H9 (cell line): ENCODE results near the gene CC2D1A. TPM values are rescaled to one million over a fixed set of nuclear protein-coding genes. Genes with fewer than 3 reads are reported as not detected.

Experiments used
- DNase-seq: peaks from one replicate; pipeline ENCODE4 v3.0.0-alpha.2; 2017
- H2AFZ ChIP-seq: one replicate; pipeline ENCODE4 v1.6.1; 2013; ENCODE audit warnings: mild to moderate bottlenecking, low read length, control low read depth, moderate library complexity
- H2AK5ac ChIP-seq: 2 replicates; pipeline ENCODE4 v1.6.1; 2013; ENCODE audit warnings: low read length, control low read depth, mixed read lengths; ENCODE audit not compliant: insufficient read length
- H2BK120ac ChIP-seq: one replicate; pipeline ENCODE4 v1.6.1; 2013; ENCODE audit warnings: low read depth, mild to moderate bottlenecking, low read length, control low read depth, inconsistent platforms; ENCODE audit not compliant: poor library complexity, severe bottlenecking
- H2BK12ac ChIP-seq: 2 replicates; pipeline ENCODE4 v1.6.1; 2013; ENCODE audit warnings: low read length, control low read depth, mixed read lengths, low read depth; ENCODE audit not compliant: insufficient read length
- H2BK15ac ChIP-seq: 2 replicates; pipeline ENCODE4 v1.6.1; 2013; ENCODE audit warnings: low read depth, low read length, control low read depth
- H2BK20ac ChIP-seq: one replicate; pipeline ENCODE4 v1.6.1; 2013; ENCODE audit warnings: low read depth, mild to moderate bottlenecking, low read length, control low read depth, inconsistent platforms; ENCODE audit not compliant: poor library complexity, severe bottlenecking
- H2BK5ac ChIP-seq: 2 replicates; pipeline ENCODE4 v1.6.1; 2013; ENCODE audit warnings: low read length, control low read depth, mixed read lengths; ENCODE audit not compliant: insufficient read length
- H3K14ac ChIP-seq: 2 replicates; pipeline ENCODE4 v1.6.1; 2013; ENCODE audit warnings: low read length, control low read depth; ENCODE audit not compliant: insufficient read depth
- H3K18ac ChIP-seq: 2 replicates; pipeline ENCODE4 v1.6.1; 2013; ENCODE audit warnings: low read depth, mild to moderate bottlenecking, mixed read lengths, low read length, control low read depth; ENCODE audit not compliant: insufficient read length
- H3K23ac ChIP-seq: 2 replicates; pipeline ENCODE4 v1.6.1; 2013; ENCODE audit warnings: low read length, control low read depth, mixed read lengths, low read depth; ENCODE audit not compliant: insufficient read length
- H3K23me2 ChIP-seq: 2 replicates; pipeline ENCODE4 v1.6.1; 2013; ENCODE audit warnings: low read depth, mild to moderate bottlenecking, mixed read lengths, low read length, control low read depth; ENCODE audit not compliant: insufficient read length, poor library complexity, severe bottlenecking
- H3K27ac ChIP-seq: 2 replicates; pipeline ENCODE4 v1.5.1; 2013; ENCODE audit warnings: low read length, control low read depth, mixed read lengths, low read depth; ENCODE audit not compliant: insufficient read length
- H3K27me3 ChIP-seq: 2 replicates; pipeline ENCODE4 v1.6.1; 2013; ENCODE audit warnings: low read length, control low read depth, inconsistent platforms; ENCODE audit not compliant: insufficient read depth
- H3K4ac ChIP-seq: 2 replicates; pipeline ENCODE4 v1.6.1; 2013; ENCODE audit warnings: low read depth, mild to moderate bottlenecking, control low read depth, inconsistent platforms, low read length, moderate library complexity
- H3K4me1 ChIP-seq: 2 replicates; pipeline ENCODE4 v1.6.1; 2013; ENCODE audit warnings: low read length, control low read depth, inconsistent platforms; ENCODE audit not compliant: insufficient read depth
- H3K4me2 ChIP-seq: 2 replicates; pipeline ENCODE4 v1.6.1; 2013; ENCODE audit warnings: low read length, control low read depth, mixed read lengths; ENCODE audit not compliant: insufficient read length, insufficient read depth
- H3K56ac ChIP-seq: 2 replicates; pipeline ENCODE4 v1.6.1; 2013; ENCODE audit warnings: low read depth, mild to moderate bottlenecking, mixed read lengths, low read length, control low read depth; ENCODE audit not compliant: insufficient read length
- H3K79me1 ChIP-seq: 2 replicates; pipeline ENCODE4 v1.6.1; 2013; ENCODE audit warnings: low read depth, mild to moderate bottlenecking, moderate library complexity, low read length, control low read depth, inconsistent platforms; ENCODE audit not compliant: insufficient read depth, poor library complexity, severe bottlenecking
- H3K79me2 ChIP-seq: 2 replicates; pipeline ENCODE4 v1.6.1; 2013; ENCODE audit warnings: low read length, control low read depth, inconsistent platforms; ENCODE audit not compliant: insufficient read depth
- H3K9ac ChIP-seq: 2 replicates; pipeline ENCODE4 v1.6.1; 2013; ENCODE audit warnings: low read length, control low read depth, mixed read lengths; ENCODE audit not compliant: insufficient read length; ENCODE audit errors: extremely low read depth
- H3K9me3 ChIP-seq: one replicate; pipeline ENCODE4 v1.6.1; 2013; ENCODE audit warnings: low read depth, low read length, inconsistent platforms; ENCODE audit not compliant: control insufficient read depth
- H3T11ph ChIP-seq: one replicate; pipeline ENCODE4 v1.6.1; 2013; ENCODE audit warnings: mild to moderate bottlenecking, low read length, control low read depth, inconsistent platforms
- H4K20me1 ChIP-seq: one replicate; pipeline ENCODE4 v1.6.1; 2013; ENCODE audit not compliant: control insufficient read depth, insufficient read length, insufficient read depth
- H4K5ac ChIP-seq: 2 replicates; pipeline ENCODE4 v1.6.1; 2013; ENCODE audit warnings: low read depth, mild to moderate bottlenecking, mixed read lengths, low read length, control low read depth; ENCODE audit not compliant: insufficient read length
- H4K8ac ChIP-seq: replicated peaks from 2 replicates; pipeline ENCODE4 v1.6.1; 2013; ENCODE audit warnings: low read length, control low read depth, mixed read lengths, low read depth; ENCODE audit not compliant: insufficient read length
- H4K91ac ChIP-seq: 2 replicates; pipeline ENCODE4 v1.6.1; 2013; ENCODE audit warnings: low read depth, mild to moderate bottlenecking, moderate library complexity, mixed read lengths, low read length, control low read depth; ENCODE audit not compliant: insufficient read length
- H3K27ac Mint-ChIP-seq, 3 experiments: 2 replicates in 2 of 3; 3 replicates in 1 of 3; pipeline ENCODE4 v1.8.0; 2020 to 2021; ENCODE audit warnings: mixed read lengths in 3 of 3, mild to moderate bottlenecking in 1 of 3, moderate library complexity in 1 of 3
- H3K27me3 Mint-ChIP-seq: 2 replicates; pipeline ENCODE4 v1.8.0; 2021; ENCODE audit warnings: low read depth, mild to moderate bottlenecking, moderate library complexity, mixed read lengths
- H3K36me3 Mint-ChIP-seq, 3 experiments: 2 replicates in 2 of 3; 3 replicates in 1 of 3; pipeline ENCODE4 v1.8.0; 2020 to 2021; ENCODE audit warnings: low read depth in 3 of 3, mixed read lengths in 3 of 3; ENCODE audit not compliant: insufficient read depth in 1 of 3
- H3K4me1 Mint-ChIP-seq, 2 experiments: 2 replicates each; pipeline ENCODE4 v1.8.0; 2020; ENCODE audit warnings: mixed read lengths in 2 of 2
- H3K4me3 Mint-ChIP-seq, 2 experiments: 2 replicates in 1 of 2; 3 replicates in 1 of 2; pipeline ENCODE4 v1.8.0; 2020 to 2021; ENCODE audit warnings: mild to moderate bottlenecking in 2 of 2, mixed read lengths in 2 of 2, moderate library complexity in 1 of 2
- H3K9me3 Mint-ChIP-seq, 2 experiments: 2 replicates in 1 of 2; 3 replicates in 1 of 2; pipeline ENCODE4 v1.8.0; 2020; ENCODE audit warnings: mild to moderate bottlenecking in 2 of 2, mixed read lengths in 2 of 2, moderate library complexity in 1 of 2
- WGBS: extraction: QIAGEN DNeasy Blood & Tissue Kit; methylation state at CpG from one replicate; pipeline ENCODE4 v1.1.7; 2013; ENCODE audit warnings: missing lambda C conversion rate, low lambda C conversion rate, mixed read lengths; ENCODE audit not compliant: insufficient read length; ENCODE audit errors: extremely low coverage; 5-methylcytosine and 5-hydroxymethylcytosine counted together
- total RNA-seq: library from RNA; stranded (reverse); gene quantifications from 2 replicates; pipeline ENCODE4 v1.2.1, GENCODE V29; 2021
- TF ChIP-seq, protein P1 (sequence below): fragments of 200-600 bp; sonication (generic); conservative IDR thresholded peaks from 3 replicates; pipeline ENCODE4 v1.8.0; 2021; ENCODE audit warnings: antibody characterized with exemption, mild to moderate bottlenecking

CC2D1A gene
- total RNA-seq, 1 experiment from 2014 or later = 48.5 TPM

DNA sequence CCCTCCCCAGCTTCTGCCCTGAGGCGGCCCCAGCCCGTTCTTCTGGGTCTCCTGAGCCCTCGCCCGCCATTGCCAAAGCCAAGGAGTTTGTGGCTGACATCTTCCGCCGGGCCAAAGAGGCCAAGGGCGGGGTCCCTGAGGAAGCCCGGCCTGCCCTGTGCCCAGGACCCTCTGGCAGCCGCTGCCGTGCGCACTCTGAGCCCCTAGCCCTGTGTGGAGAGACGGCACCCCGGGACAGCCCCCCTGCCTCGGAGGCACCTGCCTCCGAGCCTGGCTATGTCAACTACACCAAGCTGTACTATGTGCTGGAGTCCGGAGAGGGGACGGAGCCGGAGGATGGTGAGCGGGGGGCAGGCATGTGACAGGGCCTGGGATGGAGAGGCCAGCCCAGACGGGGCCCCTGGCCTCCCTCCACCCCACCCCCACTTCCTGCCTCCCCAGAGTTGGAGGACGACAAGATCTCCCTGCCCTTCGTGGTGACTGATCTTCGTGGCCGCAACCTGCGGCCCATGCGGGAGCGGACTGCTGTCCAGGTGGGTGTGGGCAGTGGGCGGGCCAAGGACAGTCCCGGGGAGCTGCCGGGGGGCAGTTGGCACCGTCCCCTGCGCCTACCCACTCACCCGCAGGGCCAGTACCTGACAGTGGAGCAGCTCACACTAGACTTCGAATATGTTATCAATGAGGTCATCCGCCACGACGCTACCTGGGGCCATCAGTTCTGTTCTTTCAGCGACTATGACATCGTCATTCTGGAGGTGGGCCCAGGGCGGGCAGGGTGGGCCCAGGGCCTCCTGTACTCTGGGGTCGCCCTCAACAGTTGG, 53.4 kb downstream of the CC2D1A start:
- Mint-ChIP-seq H3K27me3 (no peaks in the 10 kb centered on the region), H3K4me1 (peaks cover 4 to 6% of the 10 kb centered on the region in 2 experiments; a peak in 3 of 4 replicates)

More for the DNA sequence above, 53.4 kb downstream of the CC2D1A start:
- Histone ChIP-seq H4K8ac (no peak overlapping the region), H3T11ph (no peak overlapping the region), H2BK120ac (no peak overlapping the region), H3K23me2 (no peaks in the 10 kb centered on the region), H3K4ac (no peak overlapping the region), H4K91ac (no peak overlapping the region), H2BK20ac (no peak overlapping the region), H3K27ac (no peak overlapping the region), H2AK5ac (no peak overlapping the region), H2BK5ac (no peak overlapping the region), H2BK15ac (no peak overlapping the region), H3K9ac (no peak overlapping the region), H4K20me1 (no peaks in the 10 kb centered on the region), H2BK12ac (no peak overlapping the region), H3K18ac (no peak overlapping the region), H3K79me2 (no peaks in the 10 kb centered on the region), H4K5ac (no peak overlapping the region), H3K14ac (no peak overlapping the region), H3K4me2 (no peak overlapping the region), H3K79me1 (peaks cover under 1% of the 10 kb centered on the region), H3K4me1 (no peaks in the 10 kb centered on the region), H3K56ac (no peak overlapping the region), H3K9me3 (no peaks in the 10 kb centered on the region), H2AFZ (no peak overlapping the region), H3K23ac (no peak overlapping the region), H3K27me3 (no peaks in the 10 kb centered on the region)
- TF ChIP-seq, protein P1, sequence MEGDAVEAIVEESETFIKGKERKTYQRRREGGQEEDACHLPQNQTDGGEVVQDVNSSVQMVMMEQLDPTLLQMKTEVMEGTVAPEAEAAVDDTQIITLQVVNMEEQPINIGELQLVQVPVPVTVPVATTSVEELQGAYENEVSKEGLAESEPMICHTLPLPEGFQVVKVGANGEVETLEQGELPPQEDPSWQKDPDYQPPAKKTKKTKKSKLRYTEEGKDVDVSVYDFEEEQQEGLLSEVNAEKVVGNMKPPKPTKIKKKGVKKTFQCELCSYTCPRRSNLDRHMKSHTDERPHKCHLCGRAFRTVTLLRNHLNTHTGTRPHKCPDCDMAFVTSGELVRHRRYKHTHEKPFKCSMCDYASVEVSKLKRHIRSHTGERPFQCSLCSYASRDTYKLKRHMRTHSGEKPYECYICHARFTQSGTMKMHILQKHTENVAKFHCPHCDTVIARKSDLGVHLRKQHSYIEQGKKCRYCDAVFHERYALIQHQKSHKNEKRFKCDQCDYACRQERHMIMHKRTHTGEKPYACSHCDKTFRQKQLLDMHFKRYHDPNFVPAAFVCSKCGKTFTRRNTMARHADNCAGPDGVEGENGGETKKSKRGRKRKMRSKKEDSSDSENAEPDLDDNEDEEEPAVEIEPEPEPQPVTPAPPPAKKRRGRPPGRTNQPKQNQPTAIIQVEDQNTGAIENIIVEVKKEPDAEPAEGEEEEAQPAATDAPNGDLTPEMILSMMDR = no peak
- no CpG with 5 or more reads among the region's 41 CpGs for WGBS
- Mint-ChIP-seq H3K4me3 (no peak overlapping the region), H3K9me3 (no peaks in the 10 kb centered on the region), H3K36me3 (peaks cover 22 to 60% (median 58%) of the 10 kb centered on the region in 3 experiments; a peak in 6 of 7 replicates), H3K27ac (no peak overlapping the region)
- peak; percentile 25 for DNase-seq
